SW480 (cell line): Measurements from ENCODE around the gene HPS5.
"Not testable (repeated sequence)": the region's sequence is repeated elsewhere in the genome, so short reads cannot be mapped to it uniquely, and the experiment has no call there.

Experiments
- DNase-seq: peaks from one replicate; pipeline ENCODE4 v3.0.0-alpha.2; 2016; ENCODE audit warnings: low spot score

The HPS5 gene

DNA sequence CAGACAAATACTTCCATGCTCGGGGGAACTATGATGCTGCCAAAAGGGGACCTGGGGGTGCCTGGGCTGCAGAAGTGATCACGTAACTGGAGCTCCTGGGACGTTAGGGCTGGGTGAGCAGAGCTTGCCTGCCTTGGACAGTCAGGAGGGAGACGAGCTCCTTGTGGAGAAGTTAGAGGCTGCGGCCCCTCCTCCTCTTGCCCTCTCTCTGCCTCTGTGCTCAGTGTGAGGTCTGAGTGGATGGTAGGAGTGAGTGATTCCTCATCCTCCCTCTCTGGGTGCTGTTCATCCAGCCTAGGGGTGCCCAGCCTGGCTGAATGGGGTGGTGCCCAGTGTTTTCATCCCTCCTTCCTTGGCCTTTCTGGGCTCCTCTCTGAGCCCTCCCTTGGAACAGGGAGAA lies 52.7 kb downstream of the HPS5 start:
- not testable (repeated sequence) for DNase-seq

DNA sequence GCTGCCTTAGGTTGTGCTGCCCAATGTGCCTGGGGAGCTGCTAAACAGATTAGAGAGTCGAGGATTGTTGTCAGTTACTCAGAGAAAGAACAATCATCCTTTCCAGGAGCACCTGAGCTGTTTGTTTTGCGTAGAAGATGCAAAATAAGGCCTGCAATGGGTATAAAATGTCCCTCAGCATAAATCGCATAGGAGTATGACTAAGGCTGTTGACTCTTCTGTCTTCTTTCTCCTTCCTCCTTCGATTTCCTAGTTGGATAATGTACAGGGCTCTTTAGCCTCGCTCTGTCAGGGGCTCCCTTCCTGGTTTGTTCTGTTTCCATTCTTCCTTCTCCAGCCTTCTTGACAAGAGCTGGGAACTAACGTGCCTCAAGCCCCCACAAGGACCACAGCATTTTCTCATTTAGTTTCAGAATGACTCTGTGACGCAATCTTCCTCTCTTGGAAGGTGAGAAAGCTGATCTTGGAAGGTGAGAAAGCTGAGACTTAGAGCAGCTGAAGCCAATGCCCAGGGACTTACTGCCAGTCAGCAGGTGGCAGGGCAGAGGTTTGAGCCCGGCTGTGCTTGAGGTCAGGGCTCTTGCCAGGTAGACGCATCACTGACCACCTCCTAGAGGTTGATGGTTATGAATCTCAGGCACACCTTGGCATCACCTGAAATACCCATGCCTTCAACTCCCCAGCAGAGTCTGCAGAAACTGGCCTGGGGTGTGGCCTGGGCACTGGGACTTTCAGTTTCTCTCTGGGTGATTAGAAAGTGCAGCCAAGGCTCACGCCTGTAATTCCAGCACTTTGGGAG lies 54.4 kb downstream of the HPS5 start:
- DNase-seq: not testable (repeated sequence)

DNA sequence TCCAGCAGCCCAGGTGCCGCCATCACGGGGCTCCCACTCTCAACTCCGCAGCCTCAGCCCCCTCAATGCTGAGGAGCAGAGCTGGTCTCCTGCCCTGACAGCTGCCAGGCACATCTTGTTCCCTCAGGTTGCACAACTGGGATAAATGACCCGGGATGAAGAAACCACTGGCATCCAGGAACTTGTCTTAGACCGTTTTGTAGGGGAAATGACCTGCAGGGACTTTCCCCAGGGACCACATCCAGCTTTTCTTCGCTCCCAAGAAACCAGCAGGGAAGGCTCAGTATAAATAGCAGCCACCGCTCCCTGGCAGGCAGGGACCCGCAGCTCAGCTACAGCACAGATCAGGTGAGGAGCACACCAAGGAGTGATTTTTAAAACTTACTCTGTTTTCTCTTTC lies 56.0 kb downstream of the HPS5 start, which contains the start of gene SAA1:
Gene SAA1 (plus strand): TSS at position 316 of the 400 bp plus-strand sequence. CDS start 624 bp downstream, outside the sequence.
- no peak for DNase-seq

DNA sequence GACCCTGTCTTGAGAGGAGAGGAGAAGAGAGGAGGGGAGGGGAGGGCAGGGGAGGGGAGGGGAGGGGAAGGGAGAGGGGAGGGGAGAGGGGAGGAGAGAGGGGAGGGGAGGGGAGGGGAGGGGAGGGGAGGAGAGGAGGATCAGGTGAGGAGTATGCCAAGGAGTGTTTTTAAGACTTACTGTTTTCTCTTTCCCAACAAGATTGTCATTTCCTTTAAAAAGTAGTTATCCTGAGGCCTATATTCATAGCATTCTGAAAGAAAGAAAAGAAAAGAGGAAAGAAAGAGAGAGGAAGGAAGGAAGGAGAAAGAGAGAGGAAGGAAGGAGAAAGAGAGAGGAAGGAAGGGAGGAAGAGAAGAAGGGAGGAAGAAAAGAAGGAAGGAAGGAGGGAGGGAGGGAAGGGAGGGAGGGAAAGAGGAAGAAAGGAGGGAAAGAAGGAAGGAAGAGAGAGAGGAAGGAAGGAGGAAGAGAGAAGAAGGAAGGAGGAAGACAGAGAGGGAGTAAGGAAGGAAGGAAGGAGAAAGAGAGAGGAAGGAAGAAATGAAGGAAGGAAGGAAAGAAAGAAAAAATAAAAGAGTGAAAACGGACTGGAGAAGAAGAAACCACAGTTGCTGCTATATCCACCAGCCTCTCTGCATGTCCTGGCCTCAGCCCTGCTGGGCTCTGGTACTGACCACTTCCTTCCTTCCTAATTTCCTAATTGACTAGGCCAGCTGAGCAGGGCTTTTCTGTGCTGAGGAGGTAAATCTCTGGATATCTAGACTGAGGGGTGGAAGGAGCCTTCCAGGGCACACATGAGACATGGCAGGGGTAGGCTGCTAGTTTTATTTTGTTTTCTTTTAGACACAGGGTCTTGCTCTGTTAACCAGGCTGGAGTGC lies 57.0 kb downstream of the HPS5 start:
- DNase-seq: no peak

DNA sequence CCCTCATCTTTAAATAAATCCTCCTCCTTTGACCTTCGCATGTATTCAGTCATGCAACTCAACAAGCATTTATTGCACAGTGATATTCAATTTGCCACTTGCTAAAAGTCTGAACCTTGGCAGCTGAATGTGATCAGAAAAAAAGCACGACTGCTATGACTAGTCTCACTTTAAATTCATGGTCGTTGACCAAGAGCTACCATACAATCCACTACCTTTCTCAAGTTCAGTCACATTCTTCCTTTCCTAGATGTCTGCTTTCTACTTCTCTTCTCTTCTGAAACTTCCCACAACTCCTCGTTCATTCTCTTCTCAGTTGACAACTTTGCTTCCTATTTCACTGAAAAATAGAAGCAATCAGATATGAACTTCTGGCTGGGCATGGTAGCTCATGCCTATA lies 57.9 kb downstream of the HPS5 start:
- DNase-seq: no peak

DNA sequence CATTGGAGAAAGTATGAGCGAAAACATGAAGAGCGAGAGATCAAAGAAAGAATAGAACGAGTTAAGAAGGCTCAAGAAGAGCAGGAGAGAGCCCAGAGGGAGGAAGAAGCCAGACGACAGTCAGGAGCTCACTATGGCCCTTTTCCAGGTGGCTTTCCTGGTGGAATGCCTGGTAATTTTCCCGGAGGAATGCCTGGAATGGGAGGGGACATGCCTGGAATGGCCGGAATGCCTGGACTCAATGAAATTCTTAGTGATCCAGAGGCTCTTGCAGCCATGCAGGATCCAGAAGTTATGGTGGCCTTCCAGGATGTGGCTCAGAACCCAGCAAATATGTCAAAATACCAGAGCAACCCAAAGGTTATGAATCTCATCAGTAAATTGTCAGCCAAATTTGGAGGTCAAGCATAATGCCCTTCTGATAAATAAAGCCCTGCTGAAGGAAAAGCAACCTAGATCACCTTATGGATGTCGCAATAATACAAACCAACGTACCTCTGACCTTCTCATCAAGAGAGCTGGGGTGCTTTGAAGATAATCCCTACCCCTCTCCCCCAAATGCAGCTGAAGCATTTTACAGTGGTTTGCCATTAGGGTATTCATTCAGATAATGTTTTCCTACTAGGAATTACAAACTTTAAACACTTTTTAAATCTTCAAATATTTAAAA lies 59.1 kb downstream of the HPS5 start:
- peak; percentile 24 for DNase-seq

DNA sequence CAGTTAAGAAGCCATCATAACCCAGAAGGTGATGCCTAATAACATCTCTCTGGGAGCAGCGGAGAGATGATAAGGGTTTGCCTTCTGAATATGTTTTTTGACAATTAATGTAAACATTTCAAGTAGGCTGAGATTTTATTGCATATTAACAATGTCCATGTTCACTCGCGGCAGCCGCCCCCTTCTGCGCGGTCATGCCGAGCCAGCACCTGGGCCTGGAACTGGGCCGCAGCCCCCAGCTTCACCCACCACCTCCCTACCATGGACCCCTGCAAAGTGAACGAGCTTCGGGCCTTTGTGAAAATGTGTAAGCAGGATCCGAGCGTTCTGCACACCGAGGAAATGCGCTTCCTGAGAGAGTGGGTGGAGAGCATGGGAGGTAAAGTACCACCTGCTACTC lies 60.2 kb downstream of the HPS5 start:
- DNase-seq: no peak

DNA sequence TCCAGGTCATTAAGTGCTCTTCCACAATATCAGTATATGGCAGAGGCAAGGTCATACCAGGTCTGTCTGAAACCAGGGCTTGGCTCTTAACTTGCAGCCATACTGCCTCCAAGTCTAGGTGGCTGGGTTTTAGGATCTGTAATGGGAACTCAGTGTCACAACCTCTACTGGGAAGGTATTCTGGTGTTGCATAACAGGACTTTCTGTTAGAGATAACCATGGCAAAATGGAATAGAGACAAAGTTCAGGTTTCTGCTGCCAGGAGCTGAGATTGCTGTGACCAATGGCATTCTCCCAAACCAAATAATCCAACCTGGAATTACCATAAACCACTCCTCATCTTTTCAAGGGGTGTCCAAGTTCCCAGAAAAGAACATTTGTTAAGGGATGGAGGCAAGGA lies 62.7 kb downstream of the HPS5 start:
- DNase-seq: no peak

- DNase-seq: no peak
Measured at GRCh38 chr11:18254781-18255361, 67.1 kb downstream of the HPS5 start.

DNA sequence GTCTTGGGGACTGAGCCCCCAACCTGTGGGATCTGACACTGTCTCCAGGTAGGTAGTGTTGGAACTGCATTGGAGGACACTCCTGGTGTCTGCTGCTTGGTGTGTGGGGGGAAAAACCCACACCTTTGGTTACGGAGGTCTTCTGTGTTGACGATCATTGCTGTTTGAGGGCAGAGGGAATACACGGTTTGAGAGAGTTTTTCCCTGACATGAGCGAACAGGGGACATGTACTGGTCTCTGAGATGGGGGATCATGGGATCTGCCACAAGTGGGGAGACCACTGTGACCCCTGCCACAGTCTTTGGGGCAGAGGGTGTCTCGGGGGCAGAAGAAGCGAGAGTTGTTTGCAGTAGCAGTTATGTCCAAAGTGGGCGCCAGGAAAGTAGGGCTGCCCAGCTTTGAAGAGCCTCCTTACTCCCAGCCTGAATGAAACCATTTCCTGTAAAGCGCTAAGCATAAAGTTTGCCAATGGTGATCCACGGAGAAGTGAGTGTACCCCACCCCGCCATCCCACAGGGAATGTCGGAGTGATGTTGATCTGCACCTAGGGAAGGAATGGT lies 68.1 kb downstream of the HPS5 start:
- no peak for DNase-seq

DNA sequence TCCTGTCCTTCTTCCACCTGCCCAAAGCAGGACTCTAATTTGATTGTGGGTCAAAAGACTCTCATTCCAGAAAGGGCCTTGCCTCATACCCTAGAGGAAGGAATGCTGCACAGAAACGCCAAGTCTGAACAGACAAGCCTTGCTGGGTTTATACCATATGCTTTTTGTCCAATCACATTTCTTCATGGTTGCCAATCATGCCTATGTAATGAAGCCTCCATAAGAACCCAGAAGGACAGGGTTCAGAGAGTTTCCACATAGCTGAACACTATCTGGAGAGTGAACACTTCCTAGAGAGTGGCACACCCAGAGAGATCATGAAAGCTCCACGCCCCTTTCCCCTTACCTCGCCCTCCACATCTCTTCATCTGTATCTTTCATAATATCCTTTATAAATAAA lies 68.7 kb downstream of the HPS5 start:
- no peak for DNase-seq

GRCh38 chr11:18248561-18248960 lies 73.4 kb downstream of the HPS5 start, which contains the start of gene SAA2:
SAA2 (minus strand) TSS chr11:18248668; CDS start chr11:18248011, 657 bp downstream.
- DNase-seq: no peak

DNA sequence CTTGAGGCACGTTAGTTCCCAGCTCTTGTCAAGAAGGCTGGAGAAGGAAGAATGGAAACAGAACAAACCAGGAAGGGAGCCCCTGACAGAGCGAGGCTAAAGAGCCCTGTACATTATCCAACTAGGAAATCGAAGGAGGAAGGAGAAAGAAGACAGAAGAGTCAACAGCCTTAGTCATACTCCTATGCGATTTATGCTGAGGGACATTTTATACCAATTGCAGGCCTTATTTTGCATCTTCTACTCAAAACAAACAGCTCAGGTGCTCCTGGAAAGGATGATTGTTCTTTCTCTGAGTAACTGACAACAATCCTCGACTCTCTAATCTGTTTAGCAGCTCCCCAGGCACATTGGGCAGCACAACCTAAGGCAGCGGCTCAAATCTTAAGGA lies 74.8 kb downstream of the HPS5 start:
- DNase-seq: not testable (repeated sequence)

DNA sequence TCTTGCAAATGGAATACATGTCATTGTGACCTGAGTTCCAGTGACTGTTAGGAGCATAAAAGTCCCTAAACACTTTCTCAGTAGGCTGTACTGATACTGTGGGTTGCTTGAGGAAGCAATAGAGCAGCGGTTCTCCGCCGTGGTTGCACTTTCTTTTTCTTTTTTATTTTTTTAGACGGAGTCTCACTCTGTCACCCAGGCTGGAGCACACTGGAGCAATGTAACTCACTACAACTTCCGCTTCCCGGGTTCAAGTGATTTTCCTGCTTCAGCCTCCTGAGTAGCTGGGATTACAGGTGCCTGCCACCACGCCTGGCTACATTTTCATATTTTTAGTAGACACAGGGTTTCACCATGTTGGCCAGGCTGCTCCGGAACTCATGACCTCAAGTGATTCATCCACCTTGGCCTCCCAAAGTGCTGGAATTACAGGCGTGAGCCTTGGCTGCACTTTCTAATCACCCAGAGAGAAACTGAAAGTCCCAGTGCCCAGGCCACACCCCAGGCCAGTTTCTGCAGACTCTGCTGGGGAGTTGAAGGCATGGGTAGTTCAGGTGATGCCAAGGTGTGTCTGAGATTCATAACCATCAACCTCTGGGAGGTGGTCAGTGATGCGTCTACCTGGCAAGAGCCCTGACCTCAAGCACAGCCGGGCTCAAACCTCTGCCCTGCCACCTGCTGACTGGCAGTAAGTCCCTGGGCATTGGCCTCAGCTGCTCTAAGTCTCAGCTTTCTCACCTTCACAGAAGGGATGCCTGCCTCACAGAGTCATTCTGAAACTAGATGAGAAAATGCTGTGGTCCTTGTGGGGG lies 75.4 kb downstream of the HPS5 start:
- DNase-seq: not testable (repeated sequence)

DNA sequence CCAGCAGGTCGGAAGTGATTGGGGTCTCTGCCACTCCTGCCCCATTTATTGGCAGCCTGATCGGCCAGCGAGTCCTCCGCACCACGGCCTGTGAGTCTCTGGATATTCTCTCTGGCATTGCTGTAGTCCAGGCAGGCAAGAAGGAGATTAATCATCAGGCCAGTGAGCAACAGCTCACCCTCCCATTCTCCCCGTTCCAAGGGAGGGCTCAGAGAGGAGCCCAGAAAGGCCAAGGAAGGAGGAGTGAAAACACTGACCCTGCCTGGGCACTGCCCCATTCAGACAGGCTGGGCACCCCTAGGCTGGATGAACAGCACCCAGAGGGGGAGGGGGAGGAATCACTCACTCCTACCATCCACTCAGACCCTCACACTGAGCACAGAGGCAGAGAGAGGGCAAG lies 76.5 kb downstream of the HPS5 start:
- no peak for DNase-seq

DNA sequence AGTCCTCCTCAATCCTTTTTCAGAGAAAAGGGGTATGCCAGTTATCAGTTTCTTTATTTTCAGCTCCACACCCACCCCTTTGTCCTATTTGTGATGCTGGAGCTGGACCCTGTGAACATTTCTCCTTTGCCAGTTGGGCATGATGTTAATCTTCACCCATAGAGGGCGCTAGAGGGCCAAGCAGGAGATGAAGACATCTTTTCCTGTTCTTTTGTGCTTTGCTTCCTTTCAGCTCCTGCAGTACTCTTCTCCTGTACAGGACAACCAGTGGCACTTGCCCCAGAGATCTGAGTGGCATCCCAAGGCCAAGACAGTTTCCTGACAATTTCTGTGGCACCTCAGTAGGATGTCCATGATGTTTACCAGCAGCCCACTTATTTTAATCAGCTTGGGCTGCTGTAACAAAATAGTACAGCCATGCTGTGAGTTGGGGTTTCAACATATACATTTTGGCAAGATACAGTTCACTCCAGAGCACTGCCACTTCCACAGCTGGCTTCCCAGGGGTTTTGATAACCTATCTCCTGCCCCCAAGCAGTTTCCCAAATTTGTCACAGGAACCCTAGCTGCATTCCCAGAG lies 78.1 kb downstream of the HPS5 start:
- peak; percentile 57 for DNase-seq

DNA sequence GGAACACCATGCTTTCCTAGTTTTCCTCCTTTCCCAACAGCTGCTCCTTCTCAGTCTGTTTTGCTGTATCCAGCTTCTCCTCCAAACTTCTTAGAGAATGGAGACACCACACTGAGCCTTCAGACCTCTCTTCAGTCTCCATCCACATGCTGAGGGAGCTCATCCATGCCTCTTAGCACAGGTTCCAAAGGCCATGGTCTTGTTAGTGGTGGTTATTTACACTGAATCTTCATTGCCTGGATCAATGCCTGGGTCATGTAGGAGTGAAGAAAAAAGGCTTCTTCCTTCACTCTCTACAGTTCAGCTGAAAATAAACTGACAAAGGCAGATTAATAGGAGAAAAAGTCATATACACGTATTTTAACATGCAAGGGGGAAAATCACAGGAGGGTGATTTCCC lies 82.3 kb downstream of the HPS5 start:
- no peak for DNase-seq

- no peak for DNase-seq
Measured at GRCh38 chr11:18236664-18237356, 85.1 kb downstream of the HPS5 start, which contains the start of gene SAA4. SAA4 (minus strand) TSS chr11:18236802; CDS start chr11:18235926, 876 bp downstream.
